ENCODE data around the gene MACROD1.

DNA sequence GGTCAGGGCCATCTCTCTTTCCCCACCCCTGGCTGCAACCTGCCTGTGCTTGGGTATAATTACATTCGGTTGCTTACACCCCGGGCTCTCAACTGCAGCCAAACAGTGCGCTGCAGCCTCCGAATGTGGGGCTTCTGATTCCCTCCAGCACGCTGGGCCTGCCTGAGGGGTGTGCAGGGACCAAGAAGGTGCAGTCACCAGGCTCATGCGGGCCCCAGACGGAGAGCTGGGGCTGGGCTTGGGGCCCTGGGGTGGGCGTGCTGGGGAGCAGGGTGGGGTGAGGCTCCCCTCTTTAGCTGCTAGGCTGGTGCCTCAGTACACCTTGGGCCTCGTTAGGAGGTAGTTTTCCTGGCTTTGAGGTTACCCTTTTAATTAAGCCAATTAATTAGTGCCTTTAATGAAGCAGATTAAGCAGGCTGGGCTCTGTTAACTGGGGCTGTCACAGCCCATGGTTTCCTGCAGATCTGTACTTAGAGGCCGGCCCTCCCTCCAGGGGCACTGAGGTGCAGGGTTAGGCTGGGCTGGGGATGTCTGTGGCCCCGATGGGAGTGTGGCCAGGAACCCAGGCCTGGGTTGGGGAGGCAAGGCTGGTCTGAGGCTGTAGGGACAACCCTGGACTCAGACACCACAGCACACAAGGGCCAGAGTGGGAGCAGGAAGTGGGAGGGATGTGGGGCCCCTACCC is 112.8 kb downstream of the MACROD1 start:
- TF ChIP-seq, protein P1, sequence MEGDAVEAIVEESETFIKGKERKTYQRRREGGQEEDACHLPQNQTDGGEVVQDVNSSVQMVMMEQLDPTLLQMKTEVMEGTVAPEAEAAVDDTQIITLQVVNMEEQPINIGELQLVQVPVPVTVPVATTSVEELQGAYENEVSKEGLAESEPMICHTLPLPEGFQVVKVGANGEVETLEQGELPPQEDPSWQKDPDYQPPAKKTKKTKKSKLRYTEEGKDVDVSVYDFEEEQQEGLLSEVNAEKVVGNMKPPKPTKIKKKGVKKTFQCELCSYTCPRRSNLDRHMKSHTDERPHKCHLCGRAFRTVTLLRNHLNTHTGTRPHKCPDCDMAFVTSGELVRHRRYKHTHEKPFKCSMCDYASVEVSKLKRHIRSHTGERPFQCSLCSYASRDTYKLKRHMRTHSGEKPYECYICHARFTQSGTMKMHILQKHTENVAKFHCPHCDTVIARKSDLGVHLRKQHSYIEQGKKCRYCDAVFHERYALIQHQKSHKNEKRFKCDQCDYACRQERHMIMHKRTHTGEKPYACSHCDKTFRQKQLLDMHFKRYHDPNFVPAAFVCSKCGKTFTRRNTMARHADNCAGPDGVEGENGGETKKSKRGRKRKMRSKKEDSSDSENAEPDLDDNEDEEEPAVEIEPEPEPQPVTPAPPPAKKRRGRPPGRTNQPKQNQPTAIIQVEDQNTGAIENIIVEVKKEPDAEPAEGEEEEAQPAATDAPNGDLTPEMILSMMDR (IDR thresholded peaks at IDR 0.05): no peak
- no peak for TF ChIP-seq EZH2 (IDR thresholded peaks at IDR 0.05; ENCODE audit: borderline replicate concordance, insufficient read depth, low read depth, low read length, poor library complexity, severe bottlenecking)

Measured in B cell (primary cell).